ENCODE results near the gene DIPK1B. TPM values are rescaled to one million over a fixed set of nuclear protein-coding genes. Genes with fewer than 3 reads are reported as not detected.

DIPK1B gene
- polyA plus RNA-seq, 1 of the 3 experiments (the other 2 are of a cell fraction) = 24.5 TPM

DNA sequence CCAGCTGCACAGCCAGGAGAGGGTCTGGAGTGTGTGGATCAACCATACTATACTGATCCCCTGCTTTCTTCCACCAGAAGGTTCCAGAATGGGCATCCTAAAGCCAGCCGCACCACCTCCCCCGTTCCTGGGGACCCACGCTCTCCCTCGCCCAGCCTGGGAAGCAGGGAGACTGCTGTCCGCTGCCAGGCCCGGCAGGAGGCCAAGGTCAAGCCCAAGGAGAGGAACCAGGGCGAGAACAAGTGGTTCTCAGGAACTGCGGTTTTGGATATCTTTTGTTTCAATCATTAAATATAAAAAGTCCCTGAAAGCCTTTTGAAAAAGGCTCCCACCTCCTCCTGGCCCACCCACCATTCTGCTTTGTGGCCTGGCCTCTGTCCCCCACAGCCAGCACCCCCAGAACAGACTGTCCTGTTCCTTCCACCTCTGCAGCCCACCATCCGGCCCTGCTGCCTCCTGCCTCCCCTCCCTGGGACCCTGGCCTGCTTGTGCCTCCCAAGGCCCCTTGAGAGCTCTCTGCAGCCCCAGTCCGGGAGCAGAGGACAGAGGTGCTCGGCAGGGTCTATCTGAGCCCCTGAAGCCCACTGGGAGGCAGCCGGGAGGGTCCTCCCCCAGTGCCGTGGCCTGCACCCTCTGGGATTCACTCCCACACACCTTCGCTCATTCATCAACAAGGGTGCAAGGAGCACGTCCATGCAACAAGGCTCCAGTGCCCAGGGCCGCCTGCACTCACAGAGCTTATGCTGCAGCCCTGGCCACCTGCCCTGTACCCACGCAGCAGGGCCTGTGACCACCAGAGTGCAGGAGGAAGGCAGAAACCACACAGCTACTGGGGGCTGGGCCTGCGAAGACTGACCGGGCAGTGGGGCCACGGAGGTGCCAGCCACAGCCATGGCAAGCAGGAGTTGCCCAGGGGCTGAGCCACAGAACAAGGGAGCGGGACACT, 36.6 kb downstream of the DIPK1B start:
- WGBS (ENCODE audit: low lambda C conversion rate) = 68% methylated on average over 14 of the region's 21 CpGs
- H3K4me1 ChIP-seq (ENCODE audit: control insufficient read depth in 1 of 2, insufficient read depth in 2 of 2, low read depth in 1 of 2, low read length in 1 of 2) = no peaks in the 10 kb centered on the region
- H3K27me3 ChIP-seq (ENCODE audit: insufficient read depth) = no peaks in the 10 kb centered on the region
- H3K79me2 ChIP-seq (ENCODE audit: insufficient read depth) = no peaks in the 10 kb centered on the region
- no peaks in the 10 kb centered on the region for H3K9me3 ChIP-seq
- H2AFZ ChIP-seq (ENCODE audit: low read depth) = no peak overlapping the region
- no peak overlapping the region for H3K4me2 ChIP-seq
- no peaks in the 10 kb centered on the region for H4K20me1 ChIP-seq (ENCODE audit: insufficient read depth)
- no peak for DNase-seq
- H3K27ac ChIP-seq (ENCODE audit: low read depth in 2 of 2, low read length in 1 of 2) = no peak overlapping the region
- H3F3A ChIP-seq (replicated peaks; ENCODE audit: insufficient read depth) = peaks cover 3% of the 10 kb centered on the region
- CTCF ChIA-PET = interaction anchor here (1.5 to 4.7 kb wide), 2 partner anchors 9 to 12 kb away, joined by 3 to 19 read pairs; partner anchors contain the start of gene LCN8
- TF ChIP-seq GABPA (IDR thresholded peaks at IDR 0.05; ENCODE audit: low read depth) (no peak), TCF12 (IDR thresholded peaks at IDR 0.05) (no peak), ELF1 (IDR thresholded peaks at IDR 0.05) (no peak), SIN3A (IDR thresholded peaks at IDR 0.05; ENCODE audit: borderline replicate concordance, low read depth, low read length) (no peak), FOXM1 (IDR thresholded peaks at IDR 0.05; ENCODE audit: low read depth) (no peak), EZH2phosphoT487 (IDR thresholded peaks at IDR 0.05; ENCODE audit: borderline replicate concordance, low read depth) (no peak), GATA2 (CRISPR knock-in tag; IDR thresholded peaks at IDR 0.05) (no peak), TAF1 (IDR thresholded peaks at IDR 0.05; ENCODE audit: borderline replicate concordance, low read depth, low read length) (no peak), CHD2 (IDR thresholded peaks at IDR 0.05; ENCODE audit: low read length, partially characterized antibody) (no peak), NFIC (IDR thresholded peaks at IDR 0.05; ENCODE audit: borderline replicate concordance) (no peak), TEAD4 (IDR thresholded peaks at IDR 0.05; ENCODE audit: borderline replicate concordance, insufficient read depth) (no peak), RCOR1 (IDR thresholded peaks at IDR 0.05; ENCODE audit: low read length) (no peak), FOSL2 (IDR thresholded peaks at IDR 0.05; ENCODE audit: borderline replicate concordance, low read depth) (no peak)
- TF ChIP-seq, protein P1, sequence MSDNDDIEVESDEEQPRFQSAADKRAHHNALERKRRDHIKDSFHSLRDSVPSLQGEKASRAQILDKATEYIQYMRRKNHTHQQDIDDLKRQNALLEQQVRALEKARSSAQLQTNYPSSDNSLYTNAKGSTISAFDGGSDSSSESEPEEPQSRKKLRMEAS (IDR thresholded peaks at IDR 0.05; ENCODE audit: low read depth) = no peak
- TF ChIP-seq, protein P2, sequence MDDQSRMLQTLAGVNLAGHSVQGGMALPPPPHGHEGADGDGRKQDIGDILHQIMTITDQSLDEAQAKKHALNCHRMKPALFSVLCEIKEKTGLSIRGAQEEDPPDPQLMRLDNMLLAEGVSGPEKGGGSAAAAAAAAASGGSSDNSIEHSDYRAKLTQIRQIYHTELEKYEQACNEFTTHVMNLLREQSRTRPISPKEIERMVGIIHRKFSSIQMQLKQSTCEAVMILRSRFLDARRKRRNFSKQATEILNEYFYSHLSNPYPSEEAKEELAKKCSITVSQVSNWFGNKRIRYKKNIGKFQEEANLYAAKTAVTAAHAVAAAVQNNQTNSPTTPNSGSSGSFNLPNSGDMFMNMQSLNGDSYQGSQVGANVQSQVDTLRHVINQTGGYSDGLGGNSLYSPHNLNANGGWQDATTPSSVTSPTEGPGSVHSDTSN (IDR thresholded peaks at IDR 0.05) = no peak
- TF ChIP-seq, protein P3, sequence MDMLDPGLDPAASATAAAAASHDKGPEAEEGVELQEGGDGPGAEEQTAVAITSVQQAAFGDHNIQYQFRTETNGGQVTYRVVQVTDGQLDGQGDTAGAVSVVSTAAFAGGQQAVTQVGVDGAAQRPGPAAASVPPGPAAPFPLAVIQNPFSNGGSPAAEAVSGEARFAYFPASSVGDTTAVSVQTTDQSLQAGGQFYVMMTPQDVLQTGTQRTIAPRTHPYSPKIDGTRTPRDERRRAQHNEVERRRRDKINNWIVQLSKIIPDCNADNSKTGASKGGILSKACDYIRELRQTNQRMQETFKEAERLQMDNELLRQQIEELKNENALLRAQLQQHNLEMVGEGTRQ (IDR thresholded peaks at IDR 0.05; ENCODE audit: borderline replicate concordance, low read depth, low read length) = no peak
- no peaks in the 10 kb centered on the region for H3K36me3 ChIP-seq (replicated peaks in 1 of 2; ENCODE audit: control insufficient read depth in 1 of 2, insufficient read depth in 2 of 2, low read length in 1 of 2)
- no peak overlapping the region for H3K9ac ChIP-seq
- POLR2A ChIA-PET = no interaction called here
- H3K9me2 ChIP-seq = no peaks in the 10 kb centered on the region
- H3K4me3 ChIP-seq (ENCODE audit: low read depth in 2 of 2, low read length in 1 of 2) = no peak overlapping the region

All from SK-N-SH (cell line).